T-helper 2 cell treated with Interferon-gamma antibody and Interleukin-4, amounts not matched to agents 5 μg/mL and 100 μg/mL, for 36 hours (primary cell): ENCODE results near the gene ST6GAL1.

Source experiments
- DNase-seq: peaks from one replicate; pipeline ENCODE4 v3.0.0; 2021; ENCODE audit warnings: low spot score
- H3K27ac Mint-ChIP-seq: one replicate; pipeline ENCODE4 v1.8.0; 2021; ENCODE audit warnings: mild to moderate bottlenecking, mixed read lengths
- H3K27me3 Mint-ChIP-seq: one replicate; pipeline ENCODE4 v1.8.0; 2021; ENCODE audit warnings: low read depth, mixed read lengths
- H3K36me3 Mint-ChIP-seq: one replicate; pipeline ENCODE4 v1.8.0; 2021; ENCODE audit warnings: low read depth, mixed read lengths
- H3K4me1 Mint-ChIP-seq: one replicate; pipeline ENCODE4 v1.8.0; 2021; ENCODE audit warnings: low read depth, mixed read lengths
- H3K4me3 Mint-ChIP-seq: one replicate; pipeline ENCODE4 v1.8.0; 2022; ENCODE audit warnings: mild to moderate bottlenecking, moderate library complexity, mixed read lengths
- H3K9me3 Mint-ChIP-seq: one replicate; pipeline ENCODE4 v1.8.0; 2021; ENCODE audit warnings: mixed read lengths

ST6GAL1 gene

DNA sequence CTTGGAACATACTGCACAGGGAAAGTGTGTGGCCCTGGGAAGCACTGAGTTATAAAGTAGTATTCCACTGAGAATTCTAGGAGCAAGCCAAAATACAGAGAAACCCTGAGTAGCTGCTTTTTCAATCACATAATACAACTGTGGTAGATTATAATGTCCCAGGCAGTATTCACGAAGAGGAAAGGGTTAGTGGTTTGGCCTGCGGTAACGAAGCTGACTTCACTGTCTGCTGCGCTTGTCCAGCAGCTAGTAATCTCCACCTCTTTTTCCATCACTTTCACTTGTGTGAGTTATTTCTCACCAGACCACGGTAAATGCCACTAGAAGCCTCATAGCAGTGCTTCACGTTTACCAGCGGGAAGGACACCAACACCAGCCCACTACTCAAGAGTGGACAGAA lies 174.6 kb downstream of the ST6GAL1 start:
- no peak for DNase-seq
- Mint-ChIP-seq H3K27me3 (no peaks in the 10 kb centered on the region), H3K9me3 (no peaks in the 10 kb centered on the region)

DNA sequence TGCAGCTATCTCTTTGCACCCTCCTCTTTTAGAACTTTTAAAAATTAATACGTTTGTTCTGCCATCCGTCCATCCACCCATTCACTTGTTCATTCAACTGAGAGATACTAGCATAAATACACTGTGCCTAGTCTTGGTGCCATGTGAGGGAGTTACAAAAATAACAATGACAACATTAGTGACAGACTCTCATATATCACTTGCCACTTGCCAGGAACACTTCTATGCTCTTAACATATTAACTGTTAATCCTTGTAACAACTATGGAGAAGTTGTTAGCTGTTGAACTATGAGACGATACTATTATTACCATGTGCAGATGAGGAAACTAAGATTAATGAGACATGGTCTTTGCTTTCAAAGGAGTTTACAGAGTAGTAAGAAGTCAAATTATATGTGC lies 175.4 kb downstream of the ST6GAL1 start:
- DNase-seq = no peak
- H3K9me3 Mint-ChIP-seq = no peaks in the 10 kb centered on the region
- H3K36me3 Mint-ChIP-seq = no peaks in the 10 kb centered on the region
- no peaks in the 10 kb centered on the region for H3K27me3 Mint-ChIP-seq
- H3K27ac Mint-ChIP-seq = no peak overlapping the region
- no peak overlapping the region for H3K4me3 Mint-ChIP-seq
- H3K4me1 Mint-ChIP-seq = peaks cover 21% of the 10 kb centered on the region

More for the DNA sequence above, 174.6 kb downstream of the ST6GAL1 start:
- Mint-ChIP-seq H3K4me3 (no peak overlapping the region), H3K36me3 (peaks cover under 1% of the 10 kb centered on the region), H3K27ac (no peak overlapping the region), H3K4me1 (peaks cover 18% of the 10 kb centered on the region)

DNA sequence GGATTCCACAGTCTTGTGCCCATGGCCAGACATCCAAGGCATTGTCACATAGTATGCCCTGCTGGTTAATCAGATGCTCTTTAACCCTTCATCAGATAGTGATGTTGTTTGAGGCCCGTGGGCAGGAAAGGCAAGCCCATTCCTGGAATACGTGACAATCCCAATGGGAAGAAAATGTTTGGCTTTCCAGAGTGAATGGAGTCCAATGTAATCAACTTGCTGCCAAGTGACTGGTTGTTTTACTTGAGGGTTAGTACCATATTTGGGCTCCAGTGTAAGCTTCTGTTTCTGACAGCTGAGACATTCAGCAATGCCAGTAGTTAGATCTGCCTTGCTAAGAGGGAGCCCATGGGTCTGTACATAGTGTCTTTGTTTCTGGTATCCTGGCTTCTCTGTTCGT lies 177.7 kb downstream of the ST6GAL1 start:
- no peaks in the 10 kb centered on the region for H3K9me3 Mint-ChIP-seq
- DNase-seq = no peak
- H3K27me3 Mint-ChIP-seq = no peaks in the 10 kb centered on the region
- no peak overlapping the region for H3K4me3 Mint-ChIP-seq
- H3K4me1 Mint-ChIP-seq = peaks cover 10% of the 10 kb centered on the region
- no peaks in the 10 kb centered on the region for H3K36me3 Mint-ChIP-seq
- no peak overlapping the region for H3K27ac Mint-ChIP-seq

DNA sequence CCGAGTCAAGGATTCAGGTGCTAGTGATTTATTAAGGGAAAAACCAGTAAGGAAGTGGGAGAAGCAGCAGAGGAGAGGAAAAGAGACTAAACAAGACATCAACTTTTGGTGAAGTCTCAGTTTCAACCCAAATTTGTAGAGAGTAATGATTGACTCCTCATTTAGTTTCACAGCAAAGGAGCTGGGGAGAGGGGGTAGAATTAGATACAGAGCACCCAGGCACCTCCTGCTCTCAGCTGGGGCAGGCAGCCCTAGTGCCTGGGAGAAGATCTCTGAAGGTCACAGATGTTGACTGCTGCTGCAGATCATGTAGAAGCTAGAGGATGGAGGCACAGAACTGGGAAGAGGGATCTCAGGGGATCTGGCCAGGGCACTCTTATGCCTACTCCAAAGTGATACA lies 179.8 kb downstream of the ST6GAL1 start:
- Mint-ChIP-seq H3K27ac (no peak overlapping the region), H3K27me3 (no peaks in the 10 kb centered on the region), H3K36me3 (no peaks in the 10 kb centered on the region), H3K4me1 (peaks cover 11% of the 10 kb centered on the region), H3K4me3 (no peak overlapping the region), H3K9me3 (no peaks in the 10 kb centered on the region)
- DNase-seq = no peak

DNA sequence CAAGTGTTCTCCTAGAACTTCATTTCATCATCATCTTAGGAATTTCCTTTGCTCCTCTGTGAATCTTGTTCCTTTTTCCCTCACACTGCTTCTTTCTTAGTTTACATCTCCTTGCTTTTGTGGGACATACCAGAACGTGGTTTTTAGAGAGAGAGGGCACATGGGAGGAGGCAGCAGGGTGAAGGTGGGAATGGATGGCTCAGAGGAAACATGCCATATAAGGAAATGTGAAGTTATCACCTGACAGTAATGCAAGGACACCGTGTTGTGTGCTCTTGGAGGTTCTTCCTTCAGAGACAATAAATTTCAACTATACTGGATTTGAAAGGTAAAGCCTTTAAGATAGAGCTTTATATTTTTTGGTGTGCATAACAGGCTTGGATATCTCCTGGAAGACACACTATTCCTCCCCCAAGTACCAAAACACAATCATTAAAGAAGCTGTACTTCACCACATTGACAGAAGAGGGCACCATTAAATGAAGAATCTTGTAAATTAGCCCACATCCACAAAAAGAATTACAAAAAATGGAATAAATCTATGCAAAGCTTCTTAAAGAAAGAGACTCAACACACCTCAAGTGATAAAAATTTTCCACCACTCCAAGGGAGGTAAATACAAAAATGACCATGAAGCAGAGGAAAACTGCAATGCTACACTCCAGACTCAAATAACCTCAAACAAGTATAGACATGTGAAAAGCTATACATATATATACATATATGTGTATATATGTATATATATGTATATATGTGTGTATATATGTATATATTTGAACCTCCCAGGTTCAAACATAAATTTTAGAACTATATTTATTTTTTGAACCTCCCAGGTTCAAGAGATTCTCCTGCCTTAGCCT lies 182.8 kb downstream of the ST6GAL1 start:
- Mint-ChIP-seq H3K36me3 (no peaks in the 10 kb centered on the region), H3K9me3 (no peaks in the 10 kb centered on the region), H3K4me3 (no peak overlapping the region), H3K4me1 (peaks cover 11% of the 10 kb centered on the region), H3K27me3 (no peaks in the 10 kb centered on the region), H3K27ac (no peak overlapping the region)
- DNase-seq = no peak

DNA sequence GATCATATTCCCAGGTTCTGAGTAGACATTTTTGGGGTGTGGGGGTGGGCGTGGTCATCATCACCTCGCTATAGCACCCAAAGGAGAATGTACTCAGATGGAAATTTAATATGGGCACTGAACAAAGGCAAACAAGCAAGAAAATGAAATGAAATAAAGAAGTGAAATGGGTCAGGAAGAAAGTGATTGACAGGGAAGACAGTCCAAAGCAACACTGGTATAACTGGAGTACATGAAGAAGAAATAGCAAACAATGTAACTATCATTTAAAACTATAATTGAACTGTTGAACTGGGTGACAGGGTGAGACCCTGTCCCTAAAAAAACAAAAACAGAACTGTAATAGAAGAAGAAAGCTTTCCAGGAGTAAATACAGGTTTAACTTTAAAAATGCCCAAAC lies 184.2 kb downstream of the ST6GAL1 start:
- Mint-ChIP-seq H3K27ac (no peak overlapping the region), H3K27me3 (no peaks in the 10 kb centered on the region), H3K36me3 (no peaks in the 10 kb centered on the region), H3K9me3 (no peaks in the 10 kb centered on the region), H3K4me3 (no peak overlapping the region), H3K4me1 (peaks cover 11% of the 10 kb centered on the region)
- DNase-seq = no peak

DNA sequence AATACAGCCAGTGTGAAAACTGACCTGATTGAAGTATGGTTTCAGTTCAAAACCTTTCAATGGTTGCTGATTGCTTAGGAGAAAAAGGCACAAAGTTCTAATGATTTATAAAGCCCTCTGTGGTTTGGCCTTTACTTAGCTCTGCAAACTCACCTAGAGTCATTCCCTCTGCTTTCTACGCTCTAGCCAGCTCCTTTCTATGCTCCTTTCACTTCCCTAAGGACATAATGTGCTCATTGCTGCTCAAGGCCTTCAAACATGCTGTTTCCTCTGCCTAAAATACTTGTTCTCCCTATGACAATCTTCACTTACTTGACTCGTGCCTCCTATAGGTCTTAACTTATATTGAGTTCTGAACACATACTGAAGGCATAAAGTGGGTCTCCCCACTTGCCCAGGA lies 190.0 kb downstream of the ST6GAL1 start:
- Mint-ChIP-seq H3K27me3 (no peaks in the 10 kb centered on the region), H3K4me1 (peaks cover 2% of the 10 kb centered on the region), H3K4me3 (no peak overlapping the region), H3K36me3 (peaks cover 6% of the 10 kb centered on the region), H3K27ac (no peak overlapping the region), H3K9me3 (no peaks in the 10 kb centered on the region)
- DNase-seq = no peak

DNA sequence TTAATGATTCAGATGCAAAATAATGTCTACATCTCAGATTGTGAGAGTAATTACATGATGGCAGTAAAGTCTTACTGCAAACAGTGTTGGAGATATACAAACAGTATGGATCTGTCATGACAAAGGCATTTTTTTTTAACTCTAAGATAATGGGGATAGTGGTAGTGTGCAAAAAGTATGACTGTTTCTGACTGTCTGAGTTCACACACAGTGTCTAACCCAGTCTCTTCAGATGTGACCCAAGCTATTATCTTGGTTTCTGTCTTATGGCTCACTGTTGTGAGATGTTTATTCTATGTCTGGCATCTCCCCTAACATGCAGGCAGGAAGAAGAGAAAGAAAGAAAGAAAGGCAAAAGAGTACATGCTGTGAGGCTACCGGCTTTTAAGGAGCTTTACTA lies 191.9 kb downstream of the ST6GAL1 start:
- peaks cover 6% of the 10 kb centered on the region for H3K4me1 Mint-ChIP-seq
- H3K27me3 Mint-ChIP-seq = no peaks in the 10 kb centered on the region
- H3K9me3 Mint-ChIP-seq = peaks cover 6% of the 10 kb centered on the region
- peaks cover 17% of the 10 kb centered on the region for H3K36me3 Mint-ChIP-seq
- H3K4me3 Mint-ChIP-seq = no peak overlapping the region
- H3K27ac Mint-ChIP-seq = no peak overlapping the region
- no peak for DNase-seq

DNA sequence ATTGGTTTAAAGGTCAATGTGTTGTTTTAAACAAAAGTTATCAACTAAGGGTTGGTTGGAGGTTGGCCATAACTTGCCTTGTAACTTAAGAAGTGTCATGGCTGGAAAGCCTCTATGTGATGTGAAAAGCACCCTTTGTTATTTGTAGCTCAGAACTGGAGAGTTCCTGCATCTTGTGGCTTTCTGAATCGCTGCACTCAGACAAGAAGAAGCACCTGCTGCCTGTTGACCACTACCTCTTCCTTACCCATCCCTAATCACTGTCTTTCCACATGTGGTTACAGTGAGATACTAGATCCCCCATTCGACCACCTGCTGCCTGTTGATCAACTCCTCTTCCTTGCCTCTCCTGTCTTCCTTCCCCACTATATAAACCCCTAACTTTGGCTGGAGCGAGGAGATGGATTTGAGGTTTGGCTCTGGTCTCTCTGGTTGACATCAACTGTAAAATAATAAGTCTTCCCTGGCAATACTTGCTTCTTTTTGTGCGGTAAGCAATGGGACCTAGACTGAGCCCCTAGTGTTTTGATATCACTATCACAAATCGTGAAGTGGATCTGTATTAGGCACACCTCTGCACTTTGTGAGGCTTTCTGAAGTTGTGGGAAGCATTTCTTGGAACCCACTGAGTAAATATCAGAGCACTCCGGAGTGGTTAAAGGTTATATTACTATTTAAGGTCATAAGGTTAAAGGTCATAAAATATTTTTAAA lies 195.1 kb downstream of the ST6GAL1 start:
- peaks cover 44% of the 10 kb centered on the region for H3K36me3 Mint-ChIP-seq
- H3K27me3 Mint-ChIP-seq = no peaks in the 10 kb centered on the region
- no peak for DNase-seq
- peaks cover 23% of the 10 kb centered on the region for H3K9me3 Mint-ChIP-seq
- H3K4me3 Mint-ChIP-seq = no peak overlapping the region
- H3K4me1 Mint-ChIP-seq = peaks cover 22% of the 10 kb centered on the region
- no peak overlapping the region for H3K27ac Mint-ChIP-seq
